Epithelial cell of esophagus (primary cell): ENCODE measurements around the gene PLA2G4A.

Source experiments
- DNase-seq: peaks from one replicate; pipeline ENCODE4 v3.0.0; 2010; ENCODE audit warnings: low read depth
- H3K4me3 ChIP-seq: 2 replicates; pipeline ENCODE4 v1.5.1; 2011; ENCODE audit warnings: mild to moderate bottlenecking, low read length, control low read depth
- CTCF ChIP-seq: IDR thresholded peaks from 2 replicates; pipeline ENCODE4 v1.5.1; 2011; ENCODE audit warnings: low read depth, mild to moderate bottlenecking, low read length, control low read depth, inconsistent platforms; ENCODE audit not compliant: insufficient read depth; ENCODE audit errors: missing control alignments

The PLA2G4A gene

GRCh38 chr1:186792870-186793581 lies 35.7 kb upstream of the PLA2G4A start:
- DNase-seq: peak; percentile 81

GRCh38 chr1:186793582-186793927 lies 35.2 kb upstream of the PLA2G4A start:
- H3K4me3 ChIP-seq: no peak overlapping the region
- no peak for TF ChIP-seq CTCF
- no peak for DNase-seq

More at GRCh38 chr1:186792870-186793581, 35.7 kb upstream of the PLA2G4A start:
- TF ChIP-seq CTCF: no peak
- H3K4me3 ChIP-seq: no peak overlapping the region

GRCh38 chr1:186798960-186799688 lies 29.6 kb upstream of the PLA2G4A start:
- TF ChIP-seq CTCF: no peak
- H3K4me3 ChIP-seq: no peak overlapping the region
- DNase-seq: no peak

GRCh38 chr1:186799689-186800054 lies 29.1 kb upstream of the PLA2G4A start:
- TF ChIP-seq CTCF: no peak
- DNase-seq: no peak
- H3K4me3 ChIP-seq: no peak overlapping the region

- TF ChIP-seq CTCF: no peak
- DNase-seq: peak; percentile 25
- no peak overlapping the region for H3K4me3 ChIP-seq
Observed at GRCh38 chr1:186802388-186802787, 26.4 kb upstream of the PLA2G4A start.

GRCh38 chr1:186804679-186805078 lies 24.1 kb upstream of the PLA2G4A start:
- TF ChIP-seq CTCF: no peak
- DNase-seq: no peak
- H3K4me3 ChIP-seq: no peak overlapping the region
